Hematopoietic multipotent progenitor cell treated with erythropoietin and hydrocortisone succinate and interleukin-3 and kit ligand, for 6 days (in vitro differentiated cells): ENCODE measurements around the gene ZNF346.

Source experiments
- DNase-seq: peaks from one replicate; pipeline ENCODE4 v3.0.0-alpha.2; 2015

The ZNF346 gene

GRCh38 chr5:177071666-177072385 lies 49.3 kb downstream of the ZNF346 start:
- DNase-seq: peak; percentile 91

DNA sequence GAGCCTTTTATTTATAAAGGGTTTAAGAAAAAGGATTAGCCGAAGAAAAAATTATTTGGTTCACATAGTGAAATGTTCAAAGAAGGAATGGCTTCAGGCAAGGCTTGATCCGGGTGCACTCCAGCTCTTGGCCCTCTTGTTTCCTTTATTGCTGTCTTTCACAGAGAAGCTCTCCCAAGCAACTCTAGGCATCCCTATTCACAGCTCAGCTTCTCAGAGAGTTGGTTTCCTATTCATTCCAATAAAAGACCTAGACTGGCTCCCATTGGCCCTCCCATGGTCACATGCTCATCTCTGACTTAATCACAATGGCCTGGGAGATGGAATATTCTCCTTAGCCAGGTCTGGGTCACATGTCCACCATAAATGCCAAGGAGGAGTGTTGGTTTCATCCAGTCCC lies 54.8 kb downstream of the ZNF346 start:
- no peak for DNase-seq

DNA sequence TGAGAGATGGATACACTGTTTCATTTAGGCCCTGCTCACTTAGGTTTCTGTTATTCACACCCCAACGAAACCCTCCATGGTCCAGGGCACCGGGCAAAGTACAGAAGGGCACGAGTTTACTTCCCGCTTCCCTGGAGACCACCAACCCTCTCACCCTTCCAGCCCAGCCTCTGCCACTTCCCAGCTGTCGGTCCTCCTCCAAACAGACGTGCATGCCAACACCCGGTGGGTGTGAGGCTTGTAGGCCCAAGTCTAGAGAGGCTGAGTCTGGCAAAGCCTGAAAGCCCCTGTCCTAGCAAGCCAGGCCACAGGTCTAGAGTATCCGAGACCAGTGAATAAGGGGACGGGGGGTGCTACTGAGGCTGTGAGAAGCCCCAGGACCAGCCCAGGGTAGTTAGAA lies 57.1 kb downstream of the ZNF346 start:
- DNase-seq: no peak

DNA sequence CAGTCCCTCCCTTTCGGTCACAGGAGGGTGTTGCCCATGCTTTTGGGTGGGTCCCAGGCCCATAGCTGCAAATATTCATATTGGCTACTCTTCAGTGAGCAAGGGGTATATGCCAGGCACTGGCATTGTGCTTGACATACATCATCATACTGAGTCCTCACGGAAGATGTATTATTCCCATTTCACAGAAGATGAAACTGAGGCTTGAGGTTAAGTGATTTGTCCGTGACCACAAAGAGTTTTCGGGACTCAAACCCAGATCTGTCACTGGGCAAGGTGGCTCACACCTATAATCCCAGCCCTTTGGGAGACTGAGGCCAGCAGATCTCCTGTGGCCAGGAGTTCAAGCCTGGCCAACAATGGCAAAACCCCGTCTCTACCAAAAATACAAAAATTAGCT lies 57.8 kb downstream of the ZNF346 start:
- no peak for DNase-seq

- DNase-seq: no peak
Observed at GRCh38 chr5:177081859-177082258, 59.4 kb downstream of the ZNF346 start.

DNA sequence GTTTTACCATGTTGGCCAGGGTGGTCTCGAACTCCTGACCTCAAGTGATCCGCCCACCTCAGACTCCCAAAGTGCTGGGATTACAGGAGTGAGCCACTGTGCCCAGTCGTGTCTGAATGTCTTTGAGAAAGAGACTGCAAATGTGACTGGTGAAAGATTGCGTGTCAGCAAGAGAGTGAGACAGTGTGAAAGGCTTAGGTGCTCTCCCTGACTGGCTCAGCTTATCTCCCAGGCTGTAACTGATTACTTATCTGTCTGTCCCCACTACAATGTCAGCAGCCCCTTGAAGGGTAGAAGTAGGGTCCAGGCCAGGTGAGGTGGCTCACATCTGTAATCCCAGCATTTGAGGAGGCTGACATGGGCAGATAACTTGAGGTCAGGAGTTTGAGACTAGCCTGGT lies 60.9 kb downstream of the ZNF346 start:
- no peak for DNase-seq

DNA sequence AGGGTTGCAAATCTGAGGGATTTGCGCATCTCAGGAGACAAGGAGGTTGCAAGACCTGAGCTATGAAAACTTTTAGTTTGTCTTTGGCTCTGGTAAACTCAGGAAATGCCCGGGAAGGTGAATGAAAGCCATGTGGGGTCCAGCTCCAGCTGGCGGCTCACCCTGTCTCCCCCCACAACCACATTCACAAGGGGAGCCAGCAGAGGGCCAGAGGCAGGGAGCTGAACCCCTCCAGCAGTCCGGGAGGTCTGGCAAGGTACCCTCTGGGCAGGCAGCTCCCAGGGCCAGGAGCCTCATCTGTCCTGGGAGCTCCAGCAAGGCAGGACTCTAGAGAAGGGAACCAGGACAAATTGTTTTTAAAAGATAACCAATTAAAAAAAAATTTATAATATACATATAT lies 61.7 kb downstream of the ZNF346 start:
- no peak for DNase-seq

- DNase-seq: no peak
Observed at GRCh38 chr5:177085985-177086653, 63.6 kb downstream of the ZNF346 start.

- DNase-seq: peak; percentile 91
Observed at GRCh38 chr5:177086654-177087397, 64.3 kb downstream of the ZNF346 start, which contains the start of gene FGFR4. Gene FGFR4, plus strand, starts transcription at chr5:177086915. Its CDS starts 2,688 bp downstream, at chr5:177089603.

DNA sequence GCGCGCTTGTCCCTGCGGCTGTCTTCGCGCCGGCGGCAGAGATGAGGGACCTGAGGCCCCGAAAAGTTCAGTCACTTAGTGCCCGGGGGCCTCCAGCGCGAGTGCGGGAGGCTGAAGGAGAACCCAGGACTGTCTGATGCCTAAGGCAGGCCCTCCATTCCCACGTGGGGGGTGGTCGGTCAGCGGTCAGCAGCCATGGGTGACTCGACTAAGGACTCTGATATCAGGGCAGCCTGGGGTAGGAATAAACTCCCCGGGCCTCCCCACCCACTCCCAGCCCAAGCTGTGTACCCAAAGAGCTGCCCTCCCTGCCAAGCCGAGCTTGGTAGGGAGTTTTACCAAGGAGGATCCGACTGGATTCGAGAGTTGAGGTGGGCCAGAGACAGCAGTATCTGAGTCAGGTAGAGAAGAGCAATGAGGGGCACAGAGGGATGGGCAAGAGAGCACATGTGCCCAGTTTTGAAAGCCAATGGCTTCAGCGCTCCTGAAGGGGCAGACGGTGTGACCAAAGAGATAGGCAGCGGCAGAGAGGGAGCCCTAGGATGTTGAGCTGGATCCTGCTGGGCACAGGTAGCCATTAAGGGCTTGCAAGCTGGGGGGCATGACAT lies 65.0 kb downstream of the ZNF346 start:
- DNase-seq: no peak

DNA sequence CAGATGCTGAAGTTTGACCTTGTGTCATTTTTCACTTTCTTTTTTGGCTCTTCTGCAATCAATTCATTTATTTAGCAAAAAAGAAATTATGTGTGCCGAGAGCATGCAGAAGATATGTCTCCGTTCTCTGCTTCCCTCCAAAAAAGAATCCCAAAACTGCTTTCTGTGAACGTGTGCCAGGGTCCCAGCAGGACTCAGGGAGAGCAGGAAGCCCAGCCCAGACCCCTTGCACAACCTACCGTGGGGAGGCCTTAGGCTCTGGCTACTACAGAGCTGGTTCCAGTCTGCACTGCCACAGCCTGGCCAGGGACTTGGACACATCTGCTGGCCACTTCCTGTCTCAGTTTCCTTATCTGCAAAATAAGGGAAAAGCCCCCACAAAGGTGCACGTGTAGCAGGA lies 66.6 kb downstream of the ZNF346 start:
- DNase-seq: no peak

DNA sequence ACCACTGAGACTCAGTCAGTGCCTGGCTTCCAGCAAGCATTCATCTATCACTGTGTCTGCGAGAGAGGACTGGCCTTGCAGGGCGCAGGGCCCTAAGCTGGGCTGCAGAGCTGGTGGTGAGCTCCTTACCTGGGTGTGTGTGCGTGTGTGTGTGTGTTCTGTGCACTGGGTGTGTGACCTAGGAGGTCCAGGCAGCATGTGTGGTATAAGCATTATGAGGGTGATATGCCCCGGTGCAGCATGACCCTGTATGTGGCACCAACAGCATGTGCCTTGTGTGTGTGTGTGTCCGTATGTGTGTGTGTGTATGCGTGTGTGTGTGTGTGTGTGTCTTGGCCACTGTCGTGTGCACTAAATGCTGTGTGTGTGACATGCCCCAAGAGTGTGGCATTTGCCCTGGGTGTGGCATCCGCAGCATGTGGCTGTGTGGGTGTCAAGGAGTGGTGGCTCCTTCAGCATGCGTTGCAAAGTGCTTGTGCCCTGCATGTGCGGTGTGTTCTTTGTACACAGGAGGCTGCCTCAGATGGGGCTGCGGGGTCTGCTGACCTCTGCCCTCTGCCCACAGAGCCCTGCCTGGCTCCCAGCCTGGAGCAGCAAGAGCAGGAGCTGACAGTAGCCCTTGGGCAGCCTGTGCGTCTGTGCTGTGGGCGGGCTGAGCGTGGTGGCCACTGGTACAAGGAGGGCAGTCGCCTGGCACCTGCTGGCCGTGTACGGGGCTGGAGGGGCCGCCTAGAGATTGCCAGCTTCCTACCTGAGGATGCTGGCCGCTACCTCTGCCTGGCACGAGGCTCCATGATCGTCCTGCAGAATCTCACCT lies 67.5 kb downstream of the ZNF346 start:
- DNase-seq: no peak

DNA sequence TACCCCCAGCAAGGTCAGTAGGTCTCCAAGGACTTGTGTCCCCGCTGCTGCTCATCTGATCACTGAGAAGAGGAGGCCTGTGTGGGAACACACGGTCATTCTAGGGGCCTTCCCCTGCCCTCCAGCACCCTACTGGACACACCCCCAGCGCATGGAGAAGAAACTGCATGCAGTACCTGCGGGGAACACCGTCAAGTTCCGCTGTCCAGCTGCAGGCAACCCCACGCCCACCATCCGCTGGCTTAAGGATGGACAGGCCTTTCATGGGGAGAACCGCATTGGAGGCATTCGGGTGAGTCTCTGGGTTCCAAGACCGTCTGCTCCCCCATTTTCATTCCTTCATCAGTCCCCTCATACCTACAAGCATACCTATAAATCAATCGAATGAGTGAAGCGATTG lies 68.3 kb downstream of the ZNF346 start:
- no peak for DNase-seq

GRCh38 chr5:177091232-177091631 lies 68.7 kb downstream of the ZNF346 start:
- DNase-seq: no peak

DNA sequence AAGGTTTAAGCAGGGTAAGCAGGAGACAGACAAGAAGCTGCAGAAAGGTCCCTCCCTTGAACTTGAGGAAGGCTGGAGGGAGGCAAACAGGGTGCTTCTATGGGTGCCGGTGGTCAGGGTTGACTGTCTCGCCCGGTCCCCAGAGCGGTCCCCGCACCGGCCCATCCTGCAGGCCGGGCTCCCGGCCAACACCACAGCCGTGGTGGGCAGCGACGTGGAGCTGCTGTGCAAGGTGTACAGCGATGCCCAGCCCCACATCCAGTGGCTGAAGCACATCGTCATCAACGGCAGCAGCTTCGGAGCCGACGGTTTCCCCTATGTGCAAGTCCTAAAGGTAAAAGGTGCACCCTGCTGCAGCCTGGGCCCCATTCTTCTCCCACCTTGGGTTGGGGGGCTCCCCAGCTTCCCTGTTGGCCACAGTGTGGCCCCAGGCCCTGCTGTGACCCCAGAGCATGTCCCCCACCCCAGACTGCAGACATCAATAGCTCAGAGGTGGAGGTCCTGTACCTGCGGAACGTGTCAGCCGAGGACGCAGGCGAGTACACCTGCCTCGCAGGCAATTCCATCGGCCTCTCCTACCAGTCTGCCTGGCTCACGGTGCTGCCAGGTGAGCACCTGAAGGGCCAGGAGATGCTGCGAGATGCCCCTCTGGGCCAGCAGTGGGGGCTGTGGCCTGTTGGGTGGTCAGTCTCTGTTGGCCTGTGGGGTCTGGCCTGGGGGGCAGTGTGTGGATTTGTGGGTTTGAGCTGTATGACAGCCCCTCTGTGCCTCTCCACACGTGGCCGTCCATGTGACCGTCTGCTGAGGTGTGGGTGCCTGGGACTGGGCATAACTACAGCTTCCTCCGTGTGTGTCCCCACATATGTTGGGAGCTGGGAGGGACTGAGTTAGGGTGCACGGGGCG lies 69.9 kb downstream of the ZNF346 start:
- DNase-seq: no peak

DNA sequence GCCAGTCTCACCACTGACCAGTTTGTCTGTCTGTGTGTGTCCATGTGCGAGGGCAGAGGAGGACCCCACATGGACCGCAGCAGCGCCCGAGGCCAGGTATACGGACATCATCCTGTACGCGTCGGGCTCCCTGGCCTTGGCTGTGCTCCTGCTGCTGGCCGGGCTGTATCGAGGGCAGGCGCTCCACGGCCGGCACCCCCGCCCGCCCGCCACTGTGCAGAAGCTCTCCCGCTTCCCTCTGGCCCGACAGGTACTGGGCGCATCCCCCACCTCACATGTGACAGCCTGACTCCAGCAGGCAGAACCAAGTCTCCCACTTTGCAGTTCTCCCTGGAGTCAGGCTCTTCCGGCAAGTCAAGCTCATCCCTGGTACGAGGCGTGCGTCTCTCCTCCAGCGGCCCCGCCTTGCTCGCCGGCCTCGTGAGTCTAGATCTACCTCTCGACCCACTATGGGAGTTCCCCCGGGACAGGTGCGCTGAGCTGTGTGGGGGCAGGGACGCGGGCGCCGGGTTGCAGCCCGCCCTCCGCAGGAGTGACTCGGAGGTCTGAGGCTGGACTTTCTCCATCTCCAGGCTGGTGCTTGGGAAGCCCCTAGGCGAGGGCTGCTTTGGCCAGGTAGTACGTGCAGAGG lies 70.7 kb downstream of the ZNF346 start:
- no peak for DNase-seq

DNA sequence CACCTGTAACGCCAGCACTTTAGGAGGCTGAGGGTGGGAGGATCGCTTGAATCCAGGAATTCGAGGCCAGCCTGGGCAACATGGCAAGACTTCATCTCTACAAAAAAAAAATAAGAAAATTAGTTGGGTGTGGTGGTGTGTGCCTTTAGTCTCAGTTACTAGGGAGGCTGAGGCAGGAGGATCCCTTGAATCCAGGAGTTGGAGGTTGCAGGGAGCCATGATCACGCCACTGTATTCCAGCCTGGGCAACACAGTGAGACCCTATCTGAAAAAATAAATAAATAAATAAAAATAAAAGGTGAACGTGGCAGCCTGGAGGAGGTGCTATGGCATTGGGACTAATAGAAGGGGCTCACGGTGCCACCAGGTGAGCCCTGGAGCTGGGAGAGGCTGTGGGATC lies 71.3 kb downstream of the ZNF346 start:
- DNase-seq: no peak

- no peak for DNase-seq
Observed at GRCh38 chr5:177094224-177095087, 72.0 kb downstream of the ZNF346 start.

DNA sequence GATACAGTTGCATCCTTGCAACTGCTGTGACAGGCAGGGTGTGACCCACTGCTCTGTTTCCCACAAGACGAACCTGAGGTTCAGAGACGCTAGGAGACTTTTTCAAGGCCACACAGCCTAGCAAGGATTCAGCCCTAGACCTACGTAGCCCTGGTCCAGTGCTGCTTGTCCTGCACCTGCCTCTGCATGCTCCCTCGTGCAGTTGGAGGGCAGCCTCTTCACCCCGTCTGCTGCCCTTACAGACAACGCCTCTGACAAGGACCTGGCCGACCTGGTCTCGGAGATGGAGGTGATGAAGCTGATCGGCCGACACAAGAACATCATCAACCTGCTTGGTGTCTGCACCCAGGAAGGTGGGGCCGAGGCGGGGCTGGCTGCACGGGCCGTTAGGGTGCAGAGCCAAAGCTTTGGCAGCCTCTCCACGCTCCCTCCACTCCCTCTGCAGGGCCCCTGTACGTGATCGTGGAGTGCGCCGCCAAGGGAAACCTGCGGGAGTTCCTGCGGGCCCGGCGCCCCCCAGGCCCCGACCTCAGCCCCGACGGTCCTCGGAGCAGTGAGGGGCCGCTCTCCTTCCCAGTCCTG lies 72.7 kb downstream of the ZNF346 start:
- no peak for DNase-seq
